HCT116 (cell line): ENCODE data around the gene SLC25A17.

Source experiments
- RAD21 ChIP-seq: IDR thresholded peaks from 2 replicates; pipeline ENCODE4 v1.6.1; 2012; ENCODE audit warnings: low read depth, mild to moderate bottlenecking
- ZFX ChIP-seq: fragments of 450-650 bp; IDR thresholded peaks from 2 replicates; pipeline ENCODE4 v1.6.1; 2017
- TF ChIP-seq, protein P1 (sequence below), 3 experiments: fragments of 200-600 bp in 1 of 3; sonication (generic) in 1 of 3; IDR thresholded peaks in 2 of 3; conservative IDR thresholded peaks in 1 of 3; 2 replicates each; pipeline ENCODE4 v1.5.1; 2012 to 2017; ENCODE audit warnings: low read depth in 2 of 3, low read length in 2 of 3, antibody characterized with exemption in 1 of 3, borderline replicate concordance in 1 of 3, control low read depth in 1 of 3, mild to moderate bottlenecking in 1 of 3, mixed read lengths in 1 of 3, mixed run types in 1 of 3, moderate library complexity in 1 of 3; ENCODE audit not compliant: insufficient read depth in 1 of 3

DNA sequence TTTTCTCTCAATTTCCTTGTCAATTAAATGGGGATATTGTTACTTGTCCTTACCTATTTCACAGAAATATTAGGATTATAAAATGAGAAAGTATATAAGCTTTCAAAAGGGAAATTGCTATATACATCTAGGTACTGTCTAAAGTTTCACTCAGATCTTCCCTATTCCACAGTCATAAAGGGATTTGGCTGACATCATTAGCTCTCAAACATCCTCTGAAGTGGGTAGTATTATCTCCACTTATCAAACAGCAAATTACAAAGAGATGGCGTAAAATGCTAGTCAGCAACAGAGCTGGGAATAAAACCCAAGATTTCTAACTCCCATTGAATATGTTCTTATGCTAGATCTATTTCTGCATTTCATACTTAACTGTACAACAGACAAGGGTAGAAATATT lies 50.9 kb downstream of the SLC25A17 start:
- TF ChIP-seq RAD21 (no peak), ZFX (no peak)
- TF ChIP-seq, protein P1, sequence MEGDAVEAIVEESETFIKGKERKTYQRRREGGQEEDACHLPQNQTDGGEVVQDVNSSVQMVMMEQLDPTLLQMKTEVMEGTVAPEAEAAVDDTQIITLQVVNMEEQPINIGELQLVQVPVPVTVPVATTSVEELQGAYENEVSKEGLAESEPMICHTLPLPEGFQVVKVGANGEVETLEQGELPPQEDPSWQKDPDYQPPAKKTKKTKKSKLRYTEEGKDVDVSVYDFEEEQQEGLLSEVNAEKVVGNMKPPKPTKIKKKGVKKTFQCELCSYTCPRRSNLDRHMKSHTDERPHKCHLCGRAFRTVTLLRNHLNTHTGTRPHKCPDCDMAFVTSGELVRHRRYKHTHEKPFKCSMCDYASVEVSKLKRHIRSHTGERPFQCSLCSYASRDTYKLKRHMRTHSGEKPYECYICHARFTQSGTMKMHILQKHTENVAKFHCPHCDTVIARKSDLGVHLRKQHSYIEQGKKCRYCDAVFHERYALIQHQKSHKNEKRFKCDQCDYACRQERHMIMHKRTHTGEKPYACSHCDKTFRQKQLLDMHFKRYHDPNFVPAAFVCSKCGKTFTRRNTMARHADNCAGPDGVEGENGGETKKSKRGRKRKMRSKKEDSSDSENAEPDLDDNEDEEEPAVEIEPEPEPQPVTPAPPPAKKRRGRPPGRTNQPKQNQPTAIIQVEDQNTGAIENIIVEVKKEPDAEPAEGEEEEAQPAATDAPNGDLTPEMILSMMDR (IDR thresholded peaks at IDR 0.05 in 2 of 3, conservative IDR thresholded peaks at IDR 0.05 in 1 of 3; ENCODE audit: borderline replicate concordance in 1 of 3, insufficient read depth in 1 of 3, low read depth in 2 of 3, low read length in 2 of 3): no peak
